GM21737 (cell line): ENCODE measurements around the gene COQ8B.

Experiments
- ATAC-seq: cut with Tn5 transposase; IDR thresholded peaks from one replicate; pipeline ENCODE4 v1.9.1; 2021; ENCODE audit warnings: mild to moderate bottlenecking, moderate library complexity; ENCODE audit not compliant: unreplicated experiment

Gene COQ8B

DNA sequence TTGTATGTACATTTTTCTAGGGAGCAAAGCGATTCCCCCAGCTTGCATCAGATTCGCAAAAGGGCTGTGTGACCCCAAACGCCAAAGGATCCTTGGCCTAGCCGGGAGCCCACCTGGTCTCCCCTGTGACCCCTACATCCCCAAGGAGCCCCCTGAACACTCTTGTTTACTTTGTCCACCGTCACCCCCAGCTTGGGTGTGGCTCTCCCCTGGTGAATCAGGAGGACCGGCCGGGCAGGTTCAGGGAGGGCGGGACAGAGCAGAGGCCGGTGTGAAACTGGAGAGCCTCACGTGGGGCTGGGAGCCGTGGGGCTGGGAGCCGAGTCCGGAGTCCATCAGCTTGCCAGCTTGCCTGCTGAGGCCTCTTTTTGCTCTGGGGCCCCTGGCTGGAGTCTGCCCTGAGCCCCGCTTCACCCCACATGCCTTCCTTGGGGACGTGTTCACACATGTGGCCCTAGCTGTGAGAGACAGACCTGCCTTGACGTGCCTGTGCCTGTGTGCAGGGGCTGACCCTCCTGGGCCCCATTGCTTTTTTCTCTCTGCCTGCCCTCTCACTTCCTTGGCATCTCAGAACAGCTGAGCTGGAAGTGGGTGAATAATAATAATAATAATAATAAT is 2.2 kb upstream of the COQ8B start:
- ATAC-seq: no peak

DNA sequence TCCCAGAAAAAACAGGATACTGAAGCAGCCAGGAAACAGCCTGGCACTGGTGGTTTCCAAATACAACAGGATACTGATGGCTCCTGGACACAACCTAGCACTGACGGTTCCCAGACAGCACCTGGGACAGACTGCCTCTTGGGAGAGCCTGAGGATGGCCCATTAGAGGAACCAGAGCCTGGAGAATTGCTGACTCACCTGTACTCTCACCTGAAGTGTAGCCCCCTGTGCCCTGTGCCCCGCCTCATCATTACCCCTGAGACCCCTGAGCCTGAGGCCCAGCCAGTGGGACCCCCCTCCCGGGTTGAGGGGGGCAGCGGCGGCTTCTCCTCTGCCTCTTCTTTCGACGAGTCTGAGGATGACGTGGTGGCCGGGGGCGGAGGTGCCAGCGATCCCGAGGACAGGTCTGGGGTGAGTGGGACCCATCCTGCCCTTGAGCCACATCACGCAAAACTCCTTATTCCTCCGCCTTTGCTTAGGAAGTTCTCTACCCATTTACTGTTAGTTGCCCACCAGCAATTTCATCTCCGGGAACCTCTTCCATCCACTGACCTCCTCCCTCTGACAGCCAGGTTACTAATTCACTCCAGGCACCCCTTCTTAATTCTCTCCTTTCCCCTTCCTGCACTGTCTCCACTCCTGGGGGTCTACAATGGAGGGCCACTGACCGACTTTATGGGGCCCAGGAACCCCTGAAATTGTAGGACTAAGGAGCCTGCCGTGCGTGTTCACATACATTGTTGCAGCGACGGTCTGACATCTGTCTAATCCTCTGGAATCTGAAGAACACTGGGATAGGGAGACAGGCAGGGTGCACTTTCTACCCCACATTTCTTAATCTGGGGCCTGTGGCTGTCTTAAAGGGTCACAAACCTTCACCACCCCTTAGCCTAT is 1.4 kb upstream of the COQ8B start:
- no peak for ATAC-seq

DNA sequence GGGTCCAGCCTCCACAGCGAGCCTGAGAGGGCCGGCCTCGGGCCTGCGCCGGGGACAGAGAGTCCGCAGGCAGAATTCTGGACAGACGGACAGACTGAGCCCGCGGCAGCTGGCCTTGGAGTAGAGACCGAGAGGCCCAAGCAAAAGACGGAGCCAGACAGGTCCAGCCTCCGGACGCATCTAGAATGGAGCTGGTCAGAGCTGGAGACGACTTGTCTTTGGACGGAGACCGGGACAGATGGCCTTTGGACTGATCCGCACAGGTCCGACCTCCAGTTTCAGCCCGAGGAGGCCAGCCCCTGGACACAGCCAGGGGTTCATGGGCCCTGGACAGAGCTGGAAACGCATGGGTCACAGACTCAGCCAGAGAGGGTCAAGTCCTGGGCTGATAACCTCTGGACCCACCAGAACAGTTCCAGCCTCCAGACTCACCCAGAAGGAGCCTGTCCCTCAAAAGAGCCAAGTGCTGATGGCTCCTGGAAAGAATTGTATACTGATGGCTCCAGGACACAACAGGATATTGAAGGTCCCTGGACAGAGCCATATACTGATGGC is 716 bp upstream of the COQ8B start:
- no peak for ATAC-seq

DNA sequence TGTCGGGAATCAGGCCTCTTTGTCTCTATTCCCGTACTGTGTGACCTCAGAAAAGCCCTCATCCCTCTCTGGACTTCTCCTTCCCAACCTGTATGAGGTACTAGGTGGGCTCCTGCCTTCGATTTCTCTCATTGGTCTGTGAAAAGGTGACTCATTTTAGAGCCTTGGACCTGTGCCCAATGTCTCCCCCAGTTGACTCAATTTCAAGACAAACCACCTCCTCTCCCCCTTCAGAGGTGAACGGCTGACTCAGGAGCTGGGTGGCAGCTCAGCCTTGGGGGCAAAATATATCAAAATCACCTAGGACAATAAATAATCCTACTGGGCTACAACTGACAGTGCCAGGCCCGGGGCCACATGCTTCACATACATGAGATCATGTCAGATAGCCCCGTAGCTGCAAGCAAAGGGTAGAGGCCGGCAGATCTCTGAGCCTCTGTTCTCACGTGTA is 630 bp downstream of the COQ8B start:
- no peak for ATAC-seq

DNA sequence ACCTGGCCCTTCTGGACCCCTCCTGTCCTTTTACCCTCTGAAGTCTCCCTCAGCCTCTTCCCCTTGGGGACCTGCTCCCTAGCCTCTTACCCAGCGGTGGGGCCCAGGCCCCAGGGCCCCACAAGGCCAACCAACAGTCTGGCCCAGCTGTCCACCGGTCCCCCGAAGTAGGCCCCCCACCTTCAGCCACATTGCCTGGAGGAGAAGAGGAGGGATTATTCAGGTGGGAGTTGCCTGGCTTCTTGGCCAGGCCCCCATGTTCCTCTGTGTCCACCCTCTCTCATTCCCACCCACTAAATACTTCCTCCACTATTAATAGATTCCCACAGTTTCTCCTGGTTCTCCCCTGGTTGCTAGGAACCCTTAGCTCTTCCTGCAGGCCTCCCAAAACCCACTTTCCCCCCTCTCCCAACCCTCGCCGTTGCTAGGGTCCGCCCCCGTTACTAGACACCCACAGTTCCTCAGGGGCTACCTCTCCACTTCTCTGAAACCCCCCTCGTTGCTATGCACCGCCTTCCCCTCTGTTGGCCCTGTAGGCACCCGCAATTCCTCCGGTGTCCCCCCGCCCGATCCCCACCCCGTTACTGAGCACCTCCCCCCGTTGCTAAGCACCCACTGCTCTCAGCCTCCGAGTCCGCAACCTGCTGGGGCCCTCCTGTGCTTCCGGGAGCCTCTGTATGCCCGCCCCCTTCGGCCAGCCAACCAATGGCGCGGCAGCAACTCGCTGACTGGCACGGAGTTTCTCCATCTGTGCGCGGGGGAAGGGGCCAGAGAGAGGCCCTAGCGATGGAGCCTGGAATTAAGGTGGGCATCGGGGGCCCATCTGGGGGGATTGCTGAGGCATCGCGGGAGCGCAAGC is 2.0 kb downstream of the COQ8B start:
- peak; percentile 53 for ATAC-seq

DNA sequence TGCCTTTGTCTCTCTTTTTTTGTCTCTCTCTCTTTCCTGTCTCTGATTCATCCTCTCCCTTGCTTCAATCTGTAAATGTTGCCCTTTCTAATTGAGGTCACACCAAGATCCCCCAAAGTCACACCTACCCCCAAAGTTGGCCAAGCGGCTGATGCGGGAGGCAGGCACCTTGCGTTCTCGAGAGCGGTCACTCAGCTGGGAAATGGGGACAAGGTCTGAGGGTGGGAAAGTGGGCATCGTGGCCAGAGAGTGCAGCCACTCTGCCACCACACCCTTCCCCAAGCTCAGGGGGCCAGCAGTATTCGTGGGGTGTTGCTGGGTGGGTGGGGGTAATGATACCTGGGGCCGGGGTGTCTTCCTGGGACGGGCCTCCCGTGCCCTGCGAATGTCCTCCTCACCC is 2.7 kb downstream of the COQ8B start:
- no peak for ATAC-seq

DNA sequence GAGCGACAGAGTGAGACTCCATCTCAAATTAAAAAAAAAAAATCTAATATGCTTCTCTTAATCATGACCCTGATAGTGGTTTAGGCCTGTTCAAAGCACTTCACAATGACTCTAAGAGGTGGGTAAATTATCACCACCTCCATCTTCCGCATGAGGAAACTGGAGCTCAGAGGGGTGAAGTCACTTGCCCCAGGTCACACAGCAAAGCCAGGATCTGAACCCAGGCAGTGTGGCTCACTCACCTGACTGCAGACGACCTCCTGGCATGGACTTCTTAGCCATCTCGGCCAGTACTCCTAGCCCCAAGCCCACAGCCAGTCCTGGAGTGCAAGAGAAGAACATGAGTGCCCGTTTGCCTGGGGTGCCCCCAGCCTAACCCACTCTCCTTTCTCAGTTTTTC is 6.9 kb downstream of the COQ8B start:
- ATAC-seq: no peak

DNA sequence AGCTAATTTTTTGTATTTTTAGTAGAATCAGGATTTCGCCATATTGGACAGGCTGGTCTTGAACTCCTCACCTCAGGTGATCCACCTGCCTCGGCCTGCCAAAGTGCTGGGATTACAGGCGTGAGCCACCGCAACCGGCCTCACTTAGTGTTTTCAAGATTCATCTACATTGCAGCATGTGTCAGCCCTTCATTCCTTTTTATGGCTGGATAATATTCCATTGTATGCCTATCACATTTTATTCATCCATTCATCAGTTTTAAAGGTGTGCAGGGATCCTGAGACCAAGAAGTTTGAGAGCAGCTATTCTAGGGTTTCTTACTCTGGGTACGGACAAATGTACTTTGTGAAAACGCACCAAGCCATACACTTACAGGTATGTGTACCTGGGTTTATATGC is 9.1 kb downstream of the COQ8B start:
- no peak for ATAC-seq

DNA sequence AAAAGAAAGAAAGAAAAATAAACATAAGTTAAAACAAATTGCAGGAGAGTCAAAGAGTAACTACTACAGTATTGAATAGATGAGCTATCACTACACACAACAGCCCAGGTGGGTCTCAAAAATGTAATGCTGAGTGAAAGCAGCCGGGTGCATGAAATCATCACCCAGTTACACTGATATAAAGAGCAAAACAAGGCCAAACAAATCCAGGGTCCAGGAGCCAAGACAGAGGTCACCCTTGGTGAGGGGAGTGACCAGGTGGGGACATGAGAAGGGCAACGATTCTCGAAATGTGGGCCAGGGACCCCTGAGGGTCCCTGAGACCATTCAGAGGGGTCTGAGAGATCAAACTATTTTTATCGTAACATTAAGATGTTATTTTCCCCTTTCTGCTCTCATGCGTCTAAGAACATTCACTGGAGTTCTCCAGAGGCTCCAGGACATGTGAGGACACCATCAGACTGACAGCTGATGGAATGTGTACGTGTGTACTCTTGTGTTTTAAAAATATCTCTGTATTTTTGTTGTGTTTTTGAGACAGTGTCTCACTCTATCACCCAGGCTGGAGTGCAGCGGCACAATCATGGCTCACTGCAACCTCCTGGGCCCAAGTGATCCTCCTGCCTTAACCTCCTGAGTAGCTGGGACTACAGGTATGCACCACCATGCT is 10.6 kb downstream of the COQ8B start:
- no peak for ATAC-seq

DNA sequence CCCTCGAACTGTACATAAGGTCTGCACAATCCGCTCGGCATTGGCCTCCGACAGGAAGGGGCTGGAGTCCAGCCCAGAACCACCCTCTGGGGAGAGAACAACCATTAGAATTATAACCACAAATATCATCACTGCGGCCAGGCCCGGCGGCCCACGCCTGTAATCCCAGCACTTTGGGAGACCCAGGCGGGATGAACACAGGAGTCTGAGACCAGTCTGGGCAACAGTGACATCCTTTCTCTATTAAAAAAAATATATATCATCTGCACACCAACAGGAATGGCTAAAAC is 11.4 kb downstream of the COQ8B start:
- ATAC-seq: no peak

DNA sequence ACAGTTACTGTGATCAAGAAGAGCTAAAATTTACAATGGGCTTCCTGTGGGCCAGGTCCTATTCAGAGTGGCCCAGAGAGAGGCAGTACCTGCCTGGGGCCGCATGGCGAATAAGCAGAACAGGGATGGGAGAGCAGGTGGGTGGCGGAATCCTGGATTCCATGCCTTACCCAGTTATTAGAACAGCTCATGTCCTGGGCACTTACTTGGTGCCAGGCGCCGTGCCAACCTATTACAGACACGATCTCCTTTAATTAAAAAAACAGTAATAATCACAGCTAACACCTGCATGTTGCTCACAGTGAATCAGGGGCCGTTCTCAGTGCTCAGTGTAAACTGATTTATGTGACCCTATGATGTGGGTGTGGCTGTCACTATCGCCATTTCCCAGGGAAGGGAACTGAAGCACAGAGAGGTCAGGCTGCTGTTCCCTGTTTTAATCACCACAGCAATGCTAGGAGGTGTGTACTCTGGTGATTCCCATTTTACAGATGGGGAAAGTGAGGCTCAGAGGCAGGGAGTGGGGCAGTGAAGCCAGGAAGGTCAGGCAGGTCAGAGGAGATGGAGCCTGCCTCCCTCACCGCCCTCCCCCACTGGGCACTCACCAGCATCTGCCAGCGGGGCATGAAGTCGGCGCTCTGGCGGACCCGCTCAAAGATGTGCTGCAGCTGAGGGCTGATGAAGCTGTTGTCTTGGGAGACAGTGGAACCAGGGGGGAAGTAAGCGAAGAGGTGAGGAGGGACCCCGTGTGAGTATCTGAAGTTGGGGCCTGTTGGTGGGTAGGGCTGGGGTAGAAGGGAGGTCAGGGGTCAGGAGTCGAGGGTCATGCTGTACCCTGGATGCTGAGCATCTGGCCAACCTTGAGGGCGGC is 12.0 kb downstream of the COQ8B start:
- no peak for ATAC-seq

DNA sequence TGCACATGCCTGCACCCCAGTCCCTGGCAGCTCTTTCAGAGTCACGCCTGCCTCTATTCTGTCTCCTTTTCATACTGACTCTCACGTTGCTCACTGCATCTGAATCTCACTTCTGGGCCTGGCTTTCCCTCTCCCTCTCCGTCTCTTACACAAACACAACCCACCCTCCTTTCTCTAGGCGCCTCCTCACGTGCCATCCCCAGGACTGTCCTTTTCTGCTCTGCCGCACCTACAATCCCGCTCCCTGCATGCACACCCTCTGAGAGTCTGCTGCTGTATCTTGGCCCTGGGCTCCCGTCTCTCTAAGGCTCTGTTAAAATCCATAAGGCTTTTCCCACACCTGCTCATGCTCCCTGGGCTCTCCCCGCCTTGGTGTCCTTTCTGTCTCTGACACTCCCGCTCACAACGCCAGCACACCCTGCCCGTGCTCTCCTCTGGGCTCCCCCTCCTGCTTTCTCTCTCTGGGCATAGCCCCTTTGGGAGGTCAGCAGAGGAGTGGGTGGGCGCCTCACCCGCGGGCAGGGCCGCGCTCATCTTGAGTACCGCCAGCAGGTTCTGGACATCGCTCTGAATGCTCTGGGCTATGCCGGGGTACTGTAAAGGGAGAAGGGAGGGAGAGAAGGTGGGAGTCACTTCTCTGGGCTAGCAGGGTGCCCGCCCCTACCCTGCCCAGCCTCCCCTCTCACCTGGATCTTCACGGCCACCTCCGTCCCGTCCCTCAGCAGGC is 13.5 kb downstream of the COQ8B start:
- no peak for ATAC-seq

DNA sequence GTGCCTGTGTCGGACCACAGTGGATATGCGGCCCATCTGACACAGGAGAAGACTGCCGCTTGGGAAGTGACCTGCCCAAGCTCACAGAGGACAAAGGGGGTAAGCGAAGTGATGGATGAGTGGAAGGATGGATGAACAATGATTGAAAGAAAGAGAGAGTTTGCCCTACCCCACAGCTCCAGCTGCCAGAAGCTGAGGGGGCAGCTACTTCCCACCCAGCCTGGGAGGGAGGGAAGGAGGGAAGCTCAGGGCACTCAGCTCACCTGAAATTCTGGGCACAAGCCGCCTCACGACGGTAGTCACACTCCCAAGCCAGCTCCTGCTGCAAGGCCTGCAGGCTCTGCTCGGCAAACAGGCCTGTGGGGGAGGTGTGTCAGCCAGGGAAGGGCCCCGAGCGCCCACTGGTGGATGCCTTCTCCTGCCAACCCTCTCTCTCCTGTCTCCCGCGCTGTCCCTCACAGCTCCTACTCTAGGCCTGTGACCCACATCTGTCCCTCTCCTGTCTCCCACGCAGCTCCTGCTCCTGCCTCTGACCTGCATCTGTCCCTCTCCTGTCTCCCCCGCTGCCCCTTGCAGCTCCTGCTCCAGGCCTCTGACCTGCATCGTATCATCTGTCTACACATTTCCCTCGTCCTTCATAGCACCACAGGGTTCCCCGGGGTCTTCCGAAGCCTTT is 14.2 kb downstream of the COQ8B start:
- no peak for ATAC-seq

DNA sequence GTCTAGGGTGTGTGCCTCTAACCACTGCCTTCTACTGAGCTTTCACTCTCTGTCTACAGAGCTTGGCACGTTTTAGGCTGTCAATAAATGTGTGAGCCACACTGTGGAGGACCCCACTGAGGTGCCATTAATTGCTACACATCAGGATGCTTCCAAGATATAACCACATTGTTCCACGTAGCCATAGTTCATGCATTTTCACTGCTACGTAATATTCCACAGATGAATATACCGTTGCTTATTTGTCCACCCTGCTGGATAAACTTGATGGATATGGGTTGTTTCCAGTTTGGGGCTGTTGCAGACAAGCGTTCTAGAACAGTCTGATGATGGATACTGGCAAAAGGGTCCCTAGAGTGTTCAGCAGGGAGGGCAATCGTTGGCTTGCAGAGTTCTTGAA is 14.9 kb downstream of the COQ8B start:
- ATAC-seq: no peak

DNA sequence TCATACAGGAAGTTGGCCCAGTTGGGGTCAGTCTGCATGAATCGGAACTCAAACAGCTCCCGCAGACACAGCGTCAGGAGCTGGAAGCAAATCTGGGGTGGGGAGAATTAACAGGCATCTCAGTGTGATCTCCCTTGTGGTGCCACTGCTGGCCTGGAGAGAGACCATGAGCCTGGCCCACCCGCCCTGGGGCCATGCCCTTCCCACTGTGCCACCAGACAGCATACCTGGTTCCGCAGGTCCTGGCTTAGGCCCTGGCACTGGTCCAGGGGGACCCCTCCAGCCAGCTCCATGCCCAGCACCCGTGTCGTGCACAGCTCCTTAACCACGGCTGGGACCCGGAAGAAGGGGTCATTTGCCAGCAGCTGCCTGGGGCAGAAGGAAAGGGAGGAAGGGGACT is 16.6 kb downstream of the COQ8B start:
- ATAC-seq: no peak

DNA sequence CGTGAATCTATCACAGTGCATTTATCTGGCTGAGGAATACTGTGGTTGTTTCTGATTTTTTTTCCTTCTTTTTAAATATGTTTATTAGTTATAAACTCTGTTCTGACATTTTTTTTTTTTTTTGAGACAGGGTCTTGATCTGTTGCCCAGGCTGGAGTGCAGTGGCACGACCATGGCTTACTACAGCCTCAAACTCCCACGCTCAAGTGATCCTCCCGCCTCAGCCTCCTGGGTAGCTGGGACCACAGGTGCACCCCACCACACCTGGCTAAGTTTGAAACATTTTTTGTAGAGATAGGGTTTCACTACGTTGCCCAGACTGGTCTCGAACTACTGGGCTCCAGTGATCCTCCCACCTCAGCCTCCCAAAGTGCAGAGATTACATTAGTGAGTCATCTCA is 19.7 kb downstream of the COQ8B start:
- no peak for ATAC-seq

DNA sequence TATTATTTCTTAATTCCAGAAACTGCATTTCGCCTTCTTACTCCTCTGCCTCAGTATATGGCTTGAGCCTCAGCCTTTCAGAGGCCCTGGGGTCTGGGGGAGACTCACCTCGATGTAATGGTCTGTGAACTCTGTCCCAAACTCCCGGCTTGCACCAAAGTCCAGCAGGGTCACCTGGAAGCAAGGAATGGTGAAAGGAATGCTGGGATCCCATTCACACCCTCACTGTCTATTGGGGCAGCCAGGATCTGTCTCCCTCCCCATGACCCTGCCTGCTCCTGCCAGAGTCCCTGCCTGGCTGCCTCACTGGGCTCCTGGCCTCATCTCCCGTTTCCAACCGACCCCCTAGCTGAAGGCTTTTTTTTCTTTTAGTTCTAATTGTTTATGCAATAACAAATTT is 20.8 kb downstream of the COQ8B start:
- no peak for ATAC-seq

DNA sequence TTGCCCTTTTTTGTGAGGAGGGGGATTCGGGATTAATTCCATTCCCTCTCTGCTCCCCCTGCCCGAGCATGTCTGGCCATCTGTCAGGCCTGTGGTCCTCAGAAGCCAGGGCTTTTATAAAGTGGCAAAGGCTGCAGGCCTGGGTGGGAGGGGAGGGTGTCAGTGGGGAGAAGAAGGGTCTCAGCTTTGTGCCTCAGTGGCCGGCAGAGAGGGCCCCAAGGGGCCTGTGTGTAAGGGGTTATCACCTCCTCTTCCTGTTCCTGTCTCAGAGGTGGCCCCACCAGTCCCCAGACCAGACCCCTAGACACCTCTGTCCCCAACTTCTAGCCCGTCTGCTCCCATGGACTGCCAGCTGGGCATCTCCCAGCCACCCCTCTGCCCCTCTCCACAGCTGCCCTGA is 22.8 kb downstream of the COQ8B start:
- no peak for ATAC-seq
